HCT116 (cell line): Measurements from ENCODE around the gene HERC2. TPM values are rescaled to one million over a fixed set of nuclear protein-coding genes. Genes with fewer than 3 reads are reported as not detected.
"Not testable (repeated sequence)": the region's sequence is repeated elsewhere in the genome, so short reads cannot be mapped to it uniquely, and the experiment has no call there.

Source experiments
- ATAC-seq: fragments of 200-7000 bp; cut with Tn5 transposase; 2 replicates; pipeline ENCODE4 v1.9.1; 2020; ENCODE audit warnings: mild to moderate bottlenecking, moderate library complexity
- BruUV-seq: library from RNA; stranded (reverse); fragments of 400-500 nt; replicated peaks from 2 replicates; lab custom pipeline; 2021; lab: Mats Ljungman, UMichigan
- CTCF ChIA-PET: fragments of 300-600 bp; sonication (Branson Sonifier 250); formaldehyde crosslinking; loops from one replicate; lab custom pipeline; 2021; ENCODE audit warnings: antibody characterized with exemption; lab: Charles Lee
- POLR2A ChIA-PET: fragments of 300-600, 350-600 bp; sonication (Branson Sonifier 250); formaldehyde crosslinking; loops from one replicate; lab custom pipeline; 2021; ENCODE audit warnings: antibody characterized with exemption; lab: Charles Lee
- RAD21 ChIA-PET, 2 experiments: fragments of 300-600 bp; sonication (Branson Sonifier 250); formaldehyde crosslinking; loops; one replicate each; lab custom pipeline; 2023; ENCODE audit warnings: low total read pairs in 2 of 2; ENCODE audit not compliant: uncharacterized antibody in 2 of 2, unreplicated experiment in 2 of 2, low non-redundant PET in 1 of 2; lab: Charles Lee
- DNase-seq: peaks from one replicate; pipeline ENCODE4 v3.0.0-alpha.2; 2010; ENCODE audit warnings: low read depth, low spot score
- H2AFZ ChIP-seq: fragments of 200-600 bp; shearing (Covaris generic), sonication (generic); 2 replicates; pipeline ENCODE4 v1.6.1; 2017; ENCODE audit warnings: low read depth, mixed run types, mixed read lengths, antibody characterized with exemption, low read length; ENCODE audit not compliant: poor library complexity, severe bottlenecking
- H3K27ac ChIP-seq: 2 replicates; pipeline ENCODE4 v1.5.1; 2012; ENCODE audit warnings: low read depth, low read length
- H3K27me3 ChIP-seq: fragments of 200-600 bp; sonication (generic); 2 replicates; pipeline ENCODE4 v1.6.1; 2016; ENCODE audit warnings: mixed run types, low read length, mixed read lengths; ENCODE audit not compliant: insufficient read depth
- H3K36me3 ChIP-seq, 2 experiments: fragments of 200-500 bp in 1 of 2; fragments of 200-600 bp in 1 of 2; sonication (Bioruptor generic) in 1 of 2; sonication (generic) in 1 of 2; 2 replicates each; pipeline versions ENCODE4 v1.5.1 to v1.6.1; 2014 to 2016; ENCODE audit warnings: low read length in 2 of 2, inconsistent platforms in 1 of 2, mixed read lengths in 1 of 2, mixed run types in 1 of 2; ENCODE audit not compliant: insufficient read depth in 2 of 2, control insufficient read depth in 1 of 2
- H3K4me1 ChIP-seq, 2 experiments: fragments of 200-600 bp in 1 of 2; sonication (generic) in 1 of 2; 2 replicates each; pipeline versions ENCODE4 v1.5.1 to v1.6.1; 2012 to 2017; ENCODE audit warnings: low read length in 2 of 2, inconsistent platforms in 1 of 2, mild to moderate bottlenecking in 1 of 2, mixed read lengths in 1 of 2, mixed run types in 1 of 2, moderate library complexity in 1 of 2; ENCODE audit not compliant: insufficient read depth in 2 of 2, control insufficient read depth in 1 of 2
- H3K4me2 ChIP-seq: fragments of 200-600 bp; sonication (generic); 2 replicates; pipeline ENCODE4 v1.6.1; 2017; ENCODE audit warnings: mixed run types, low read length, mixed read lengths
- H3K4me3 ChIP-seq, 2 experiments: fragments of 200-600 bp in 1 of 2; sonication (generic) in 1 of 2; replicated peaks in 1 of 2; 2 replicates each; pipeline ENCODE4 v1.5.1; 2011 to 2016; ENCODE audit warnings: low read length in 2 of 2, control low read depth in 1 of 2, low read depth in 1 of 2, mild to moderate bottlenecking in 1 of 2, mixed read lengths in 1 of 2, mixed run types in 1 of 2
- H3K79me2 ChIP-seq: fragments of 200-600 bp; sonication (generic); 2 replicates; pipeline ENCODE4 v1.6.1; 2017; ENCODE audit warnings: mild to moderate bottlenecking, mixed run types, low read length, moderate library complexity, mixed read lengths; ENCODE audit not compliant: insufficient read depth
- H3K9ac ChIP-seq: fragments of 200-600 bp; sonication (generic); 2 replicates; pipeline ENCODE4 v1.6.1; 2016; ENCODE audit warnings: low read length, mixed read lengths
- H3K9me2 ChIP-seq: fragments of 200-600 bp; sonication (generic), shearing (Covaris generic); 2 replicates; pipeline ENCODE4 v1.6.1; 2017; ENCODE audit warnings: mixed run types, mild to moderate bottlenecking, moderate library complexity; ENCODE audit not compliant: insufficient read depth
- H3K9me3 ChIP-seq, 2 experiments: fragments of 200-500 bp in 1 of 2; fragments of 200-600 bp in 1 of 2; sonication (Bioruptor generic) in 1 of 2; sonication (generic) in 1 of 2; 2 replicates each; pipeline ENCODE4 v1.6.1; 2014 to 2017; ENCODE audit warnings: low read length in 2 of 2, mixed read lengths in 2 of 2, inconsistent platforms in 1 of 2, low read depth in 1 of 2, mild to moderate bottlenecking in 1 of 2, mixed run types in 1 of 2, moderate library complexity in 1 of 2; ENCODE audit not compliant: control insufficient read depth in 1 of 2, insufficient read depth in 1 of 2
- H4K20me1 ChIP-seq: fragments of 200-600 bp; sonication (generic), shearing (Covaris generic); 2 replicates; pipeline ENCODE4 v1.6.1; 2017; ENCODE audit warnings: mixed run types, mild to moderate bottlenecking, moderate library complexity; ENCODE audit not compliant: insufficient read depth
- CTCF ChIP-seq, 3 experiments: fragments of 200-600 bp in 1 of 3; sonication (generic) in 1 of 3; IDR thresholded peaks in 2 of 3; conservative IDR thresholded peaks in 1 of 3; 2 replicates each; pipeline ENCODE4 v1.5.1; 2012 to 2017; ENCODE audit warnings: low read depth in 2 of 3, low read length in 2 of 3, antibody characterized with exemption in 1 of 3, borderline replicate concordance in 1 of 3, control low read depth in 1 of 3, mild to moderate bottlenecking in 1 of 3, mixed read lengths in 1 of 3, mixed run types in 1 of 3, moderate library complexity in 1 of 3; ENCODE audit not compliant: insufficient read depth in 1 of 3
- EGR1 ChIP-seq: IDR thresholded peaks from 2 replicates; pipeline ENCODE4 v1.6.1; 2012; ENCODE audit warnings: low read depth
- MAX ChIP-seq: IDR thresholded peaks from 2 replicates; pipeline ENCODE4 v1.6.1; 2012
- SP1 ChIP-seq: IDR thresholded peaks from 2 replicates; pipeline ENCODE4 v1.6.1; 2012; ENCODE audit warnings: low read depth
- TCF7L2 ChIP-seq: IDR thresholded peaks from 2 replicates; pipeline ENCODE4 v1.7.0; 2011; ENCODE audit warnings: borderline replicate concordance, inconsistent platforms; ENCODE audit not compliant: insufficient read depth, insufficient read length; ENCODE audit errors: extremely low read depth
- intact Hi-C: fragments of 100-400 bp; cut with micrococcal nuclease; formaldehyde crosslinking; loops from 2 replicates; pipeline ENCODE4 v1.10.0; 2022
- total RNA-seq: library from RNA; stranded (reverse); gene quantifications from one replicate; pipeline ENCODE4 v1.2.1, GENCODE V29; 2021; ENCODE audit not compliant: unreplicated experiment

The HERC2 gene
- total RNA-seq, 1 experiment from 2014 or later = 55.5 TPM

GRCh38 chr15:28288830-28289693 lies 32.9 kb downstream of the HERC2 start:
- H3K79me2 ChIP-seq = peaks cover 45% of the 10 kb centered on the region
- H3K36me3 ChIP-seq, DNase-seq, H3K4me1 ChIP-seq, H3K4me2 ChIP-seq, intact Hi-C loops, ATAC-seq, H3K27me3 ChIP-seq, H3K27ac ChIP-seq, H2AFZ ChIP-seq, H3K9me3 ChIP-seq, CTCF ChIA-PET, POLR2A ChIA-PET, H3K9ac ChIP-seq, H3K9me2 ChIP-seq, RAD21 ChIA-PET, BruUV-seq, H4K20me1 ChIP-seq, H3K4me3 ChIP-seq: not testable (repeated sequence)

GRCh38 chr15:28286659-28287058 lies 35.3 kb downstream of the HERC2 start:
- H3K9me3 ChIP-seq, H3K36me3 ChIP-seq, H3K9ac ChIP-seq, H3K4me2 ChIP-seq, H3K27ac ChIP-seq, H3K9me2 ChIP-seq, DNase-seq, H3K27me3 ChIP-seq, H3K4me3 ChIP-seq, CTCF ChIA-PET, RAD21 ChIA-PET, BruUV-seq, intact Hi-C loops, H2AFZ ChIP-seq, H4K20me1 ChIP-seq, H3K4me1 ChIP-seq, ATAC-seq, POLR2A ChIA-PET: not testable (repeated sequence)
- peaks cover 60% of the 10 kb centered on the region for H3K79me2 ChIP-seq

GRCh38 chr15:28286031-28286430 lies 35.9 kb downstream of the HERC2 start:
- no peak overlapping the region for H3K27ac ChIP-seq
- no peak overlapping the region for H2AFZ ChIP-seq
- intact Hi-C loops = no loop called here
- no peak overlapping the region for H3K9ac ChIP-seq
- ChIA-PET POLR2A (no interaction called here), RAD21 (no interaction called here), CTCF (no interaction called here)
- DNase-seq (no peak), ATAC-seq (no peak)
- H3K27me3 ChIP-seq = no peaks in the 10 kb centered on the region
- TF ChIP-seq SP1 (no peak), EGR1 (no peak), CTCF (IDR thresholded peaks at IDR 0.05 in 2 of 3, conservative IDR thresholded peaks at IDR 0.05 in 1 of 3; ENCODE audit: borderline replicate concordance in 1 of 3, insufficient read depth in 1 of 3, low read depth in 2 of 3, low read length in 2 of 3) (no peak), TCF7L2 (no peak), MAX (no peak)
- H3K4me3 ChIP-seq = no peak overlapping the region
- H3K4me2 ChIP-seq = no peak overlapping the region
- H3K4me1 ChIP-seq = no peaks in the 10 kb centered on the region
- peaks cover 0 to 7% of the 10 kb centered on the region in 2 experiments; a peak in 1 of 4 replicates for H3K36me3 ChIP-seq
- H4K20me1 ChIP-seq = no peaks in the 10 kb centered on the region
- peaks cover 66% of the 10 kb centered on the region for H3K79me2 ChIP-seq
- H3K9me2 ChIP-seq = no peaks in the 10 kb centered on the region
- H3K9me3 ChIP-seq = no peaks in the 10 kb centered on the region
- BruUV-seq = no TSS peak
